Liver (tissue), 9 donors: ENCODE measurements around the gene CFP. TPM values are rescaled to one million over a fixed set of nuclear protein-coding genes. Genes with fewer than 3 reads are reported as not detected.
"Not testable (repeated sequence)": the region's sequence is repeated elsewhere in the genome, so short reads cannot be mapped to it uniquely, and the experiment has no call there.

Source experiments
- DNase-seq: peaks from one replicate; pipeline ENCODE4 v3.0.0-alpha.2; 2017; ENCODE audit warnings: low spot score
- H3K27ac ChIP-seq, 2 donors: one replicate each; pipeline ENCODE4 v1.7.0; 2013; ENCODE audit warnings: inconsistent platforms in 2 of 2, low read length in 2 of 2, control low read depth in 1 of 2, low read depth in 1 of 2, mild to moderate bottlenecking in 1 of 2
- H3K27me3 ChIP-seq, 4 donors: one replicate each; pipeline versions ENCODE4 v1.6.1 to v1.7.0; 2013; ENCODE audit warnings: low read length in 3 of 4, inconsistent platforms in 1 of 4, mild to moderate bottlenecking in 1 of 4, moderate library complexity in 1 of 4; ENCODE audit not compliant: control insufficient read depth in 4 of 4, insufficient read depth in 4 of 4
- H3K36me3 ChIP-seq, 4 donors: one replicate each; pipeline versions ENCODE4 v1.6.1 to v1.7.0; 2013; ENCODE audit warnings: low read length in 3 of 4, mild to moderate bottlenecking in 3 of 4, low read depth in 1 of 4, moderate library complexity in 1 of 4; ENCODE audit not compliant: control insufficient read depth in 4 of 4, insufficient read depth in 3 of 4
- H3K4me1 ChIP-seq, 4 donors: one replicate each; pipeline versions ENCODE4 v1.6.1 to v1.7.0; 2013; ENCODE audit warnings: low read length in 3 of 4, mild to moderate bottlenecking in 3 of 4, moderate library complexity in 1 of 4; ENCODE audit not compliant: control insufficient read depth in 4 of 4, insufficient read depth in 4 of 4
- H3K4me3 ChIP-seq, 3 donors: one replicate each; pipeline versions ENCODE4 v1.6.1 to v1.7.0; 2013; ENCODE audit warnings: low read length in 3 of 3, control low read depth in 1 of 3, low read depth in 1 of 3, mild to moderate bottlenecking in 1 of 3
- H3K9ac ChIP-seq, 2 donors: one replicate each; pipeline ENCODE4 v1.7.0; 2013; ENCODE audit warnings: low read length in 2 of 2, mild to moderate bottlenecking in 2 of 2, moderate library complexity in 2 of 2, control low read depth in 1 of 2, low read depth in 1 of 2
- H3K9me3 ChIP-seq, 4 donors: one replicate each; pipeline versions ENCODE4 v1.6.1 to v1.7.0; 2013; ENCODE audit warnings: low read length in 3 of 4; ENCODE audit not compliant: control insufficient read depth in 4 of 4
- ATF3 ChIP-seq: IDR thresholded peaks from 2 replicates; pipeline ENCODE4 v1.6.1; 2016; ENCODE audit warnings: antibody characterized with exemption
- HNF4G ChIP-seq: IDR thresholded peaks from 2 replicates; pipeline ENCODE4 v1.6.1; 2016; ENCODE audit warnings: antibody characterized with exemption
- JUND ChIP-seq, 2 donors: IDR thresholded peaks; 2 replicates each; pipeline ENCODE4 v1.6.1; 2016; ENCODE audit warnings: antibody characterized with exemption in 2 of 2
- NR2F2 ChIP-seq: IDR thresholded peaks from 2 replicates; pipeline ENCODE4 v1.6.1; 2016; ENCODE audit warnings: antibody characterized with exemption
- RAD21 ChIP-seq, 2 donors: IDR thresholded peaks; 2 replicates each; pipeline ENCODE4 v1.6.1; 2016; ENCODE audit warnings: antibody characterized with exemption in 2 of 2, mild to moderate bottlenecking in 2 of 2
- RXRA ChIP-seq, 2 donors: IDR thresholded peaks; 2 replicates each; pipeline ENCODE4 v1.6.1; 2017 to 2018; ENCODE audit warnings: antibody characterized with exemption in 2 of 2, mild to moderate bottlenecking in 1 of 2
- ZBTB33 ChIP-seq: IDR thresholded peaks from 2 replicates; pipeline ENCODE4 v1.6.1; 2016; ENCODE audit warnings: antibody characterized with exemption
- WGBS: extraction: QIAGEN DNeasy Blood & Tissue Kit; methylation state at CpG from one replicate; pipeline ENCODE4 v1.1.7; 2013; 5-methylcytosine and 5-hydroxymethylcytosine counted together
- polyA plus RNA-seq, 2 donors: library from polyadenylated mRNA; stranded (reverse) in 1 of 2; unstranded in 1 of 2; fragments of 200-250 nt in 1 of 2; fragments of >200 nt in 1 of 2; fragmentation: Nextera tagmentation in 1 of 2; extraction: Ambion mirVana in 1 of 2; gene quantifications; one replicate each; pipeline versions ENCODE4 v1.2.1 to v1.2.3, GENCODE V29; 2013 to 2015
- total RNA-seq, 2 donors: library from RNA; depleted of rRNA; stranded (reverse); fragments of >200 nt; gene quantifications; one replicate each; pipeline ENCODE4 v1.2.3, GENCODE V29; 2014
- TF ChIP-seq, protein P1 (sequence below): fragments of 150-350 bp; IDR thresholded peaks from 2 replicates; pipeline ENCODE4 v1.5.1; 2017; ENCODE audit warnings: improper control_type of control experiment, low read depth, low read length; ENCODE audit not compliant: missing input control
- TF ChIP-seq, protein P2 (sequence below): IDR thresholded peaks from 2 replicates; pipeline ENCODE4 v1.6.1; 2016; ENCODE audit warnings: antibody characterized with exemption, mild to moderate bottlenecking
- donor health status: healthy.
- donor health status: healthy.
- donor health status: healthy.
- donor health status: healthy.
- donor health status: healthy.

CFP gene
- total RNA-seq (10 to 100 TPM; 14.1 to 19.0 TPM), polyA plus RNA-seq (10 to 100 TPM; 10.0 to 26.0 TPM)

DNA sequence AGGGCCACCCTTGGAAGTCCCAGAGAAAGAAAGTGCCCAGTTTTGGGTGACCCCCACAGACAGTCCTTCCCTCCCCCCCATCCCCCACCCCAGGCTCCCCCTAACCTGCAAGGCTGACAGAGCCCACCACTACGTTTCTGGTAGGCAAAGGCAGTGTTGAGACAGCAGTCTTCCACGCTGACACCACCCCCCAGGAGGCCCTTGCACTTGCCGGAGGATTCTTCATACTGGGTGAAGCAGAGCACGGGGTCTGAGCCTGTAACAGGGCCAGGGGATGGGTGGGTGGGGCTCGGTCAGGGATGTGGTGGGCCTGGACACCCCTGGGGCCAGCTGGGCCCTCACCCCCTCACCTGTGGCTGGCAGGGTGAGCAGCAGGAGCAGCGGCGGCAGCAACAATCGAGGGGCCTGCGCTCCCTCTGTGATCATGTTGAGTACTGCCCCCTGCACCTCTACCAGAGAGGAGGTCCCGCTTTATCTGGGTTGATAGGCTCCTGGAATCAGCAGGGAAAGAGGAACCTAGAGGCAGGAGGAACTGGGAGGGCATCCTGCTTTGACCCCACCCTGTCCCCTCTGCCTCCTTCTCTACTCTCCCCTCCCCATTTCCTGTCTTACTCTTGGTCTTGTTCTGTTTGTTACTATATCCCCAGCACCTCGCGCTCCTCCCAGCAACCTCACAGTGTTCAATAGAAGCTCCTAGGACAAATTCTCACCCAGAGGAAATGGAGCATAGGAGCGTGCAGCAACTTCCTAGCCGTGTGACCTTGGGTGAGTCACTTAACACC, at the start of gene CFP:
CFP (minus strand) TSS at position 512 of the 782 bp plus-strand sequence; CDS start at position 426, 86 bp downstream.
- peaks cover 0 to 2% (median 0%) of the 10 kb centered on the region in 4 donors for H3K36me3 ChIP-seq
- WGBS = 61% methylated on average over 14 of the region's 14 CpGs
- peaks cover 0 to 7% (median 0%) of the 10 kb centered on the region in 4 donors for H3K4me1 ChIP-seq
- no peak for DNase-seq
- no peak for TF ChIP-seq RAD21 (IDR thresholded peaks at IDR 0.05)
- H3K27me3 ChIP-seq = no peaks in the 10 kb centered on the region
- H3K27ac ChIP-seq = peak within 1 kb of the TSS in 1 of 2 donors; percentile 50
- no peaks in the 10 kb centered on the region for H3K9me3 ChIP-seq
- peak within 1 kb of the TSS in 1 of 3 donors; percentile 8 for H3K4me3 ChIP-seq
- H3K9ac ChIP-seq = no peak within 1 kb of the TSS

DNA sequence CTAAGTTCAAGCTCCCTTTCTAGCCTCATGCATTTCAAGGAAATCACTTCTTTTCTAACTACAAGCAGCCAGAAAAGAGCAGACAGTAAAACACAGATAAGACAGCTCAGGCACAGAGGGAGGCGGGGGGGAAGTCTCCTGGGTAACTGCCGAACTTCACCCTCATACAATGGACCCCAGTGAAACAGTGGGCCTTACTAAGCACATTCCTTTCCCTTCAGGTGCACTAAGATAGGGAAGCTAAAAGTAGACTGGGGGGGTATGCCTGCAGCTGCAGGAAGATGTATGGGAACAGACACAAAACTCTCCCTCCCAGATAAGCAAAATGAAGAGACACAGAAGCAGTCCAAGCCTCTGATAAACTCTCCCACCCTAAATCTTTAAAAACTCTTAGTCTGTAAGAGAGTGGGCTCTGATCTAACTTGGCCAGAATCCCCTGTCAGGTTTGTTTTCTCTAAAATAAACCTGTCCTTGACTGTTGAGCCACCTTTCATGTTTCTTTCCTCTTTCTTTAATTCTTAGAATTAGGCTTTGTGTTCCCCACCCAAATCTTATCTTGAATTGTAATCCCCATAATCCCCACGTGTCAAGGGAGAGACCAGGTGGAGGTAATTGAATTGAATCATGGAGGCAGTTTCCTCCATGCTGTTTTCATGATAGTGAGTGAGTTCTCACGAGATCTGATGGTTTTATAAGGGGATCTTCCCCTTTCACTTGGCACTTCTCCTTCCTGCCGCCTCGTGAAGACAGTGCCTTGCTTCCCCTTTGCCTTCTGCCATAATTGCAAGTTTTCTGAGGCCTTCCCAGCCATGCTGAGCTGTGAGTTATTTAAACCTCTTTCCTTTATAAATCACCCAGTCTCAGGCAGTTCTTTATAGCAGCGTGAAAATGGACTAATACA, 46.5 kb upstream of the CFP start:
- not testable (repeated sequence) for H3K27ac ChIP-seq, DNase-seq
- WGBS = 71% methylated on average over 7 of the region's 7 CpGs

GRCh38 chrX:47674776-47675175, 45.0 kb upstream of the CFP start:
- WGBS = 80% methylated on average over 5 of the region's 5 CpGs
- TF ChIP-seq NR2F2 (no peak), HNF4G (no peak), ATF3 (no peak), ZBTB33 (no peak), RXRA (IDR thresholded peaks at IDR 0.05) (no peak), JUND (IDR thresholded peaks at IDR 0.05) (no peak)
- TF ChIP-seq, protein P1, sequence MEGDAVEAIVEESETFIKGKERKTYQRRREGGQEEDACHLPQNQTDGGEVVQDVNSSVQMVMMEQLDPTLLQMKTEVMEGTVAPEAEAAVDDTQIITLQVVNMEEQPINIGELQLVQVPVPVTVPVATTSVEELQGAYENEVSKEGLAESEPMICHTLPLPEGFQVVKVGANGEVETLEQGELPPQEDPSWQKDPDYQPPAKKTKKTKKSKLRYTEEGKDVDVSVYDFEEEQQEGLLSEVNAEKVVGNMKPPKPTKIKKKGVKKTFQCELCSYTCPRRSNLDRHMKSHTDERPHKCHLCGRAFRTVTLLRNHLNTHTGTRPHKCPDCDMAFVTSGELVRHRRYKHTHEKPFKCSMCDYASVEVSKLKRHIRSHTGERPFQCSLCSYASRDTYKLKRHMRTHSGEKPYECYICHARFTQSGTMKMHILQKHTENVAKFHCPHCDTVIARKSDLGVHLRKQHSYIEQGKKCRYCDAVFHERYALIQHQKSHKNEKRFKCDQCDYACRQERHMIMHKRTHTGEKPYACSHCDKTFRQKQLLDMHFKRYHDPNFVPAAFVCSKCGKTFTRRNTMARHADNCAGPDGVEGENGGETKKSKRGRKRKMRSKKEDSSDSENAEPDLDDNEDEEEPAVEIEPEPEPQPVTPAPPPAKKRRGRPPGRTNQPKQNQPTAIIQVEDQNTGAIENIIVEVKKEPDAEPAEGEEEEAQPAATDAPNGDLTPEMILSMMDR = no peak
- TF ChIP-seq, protein P2, sequence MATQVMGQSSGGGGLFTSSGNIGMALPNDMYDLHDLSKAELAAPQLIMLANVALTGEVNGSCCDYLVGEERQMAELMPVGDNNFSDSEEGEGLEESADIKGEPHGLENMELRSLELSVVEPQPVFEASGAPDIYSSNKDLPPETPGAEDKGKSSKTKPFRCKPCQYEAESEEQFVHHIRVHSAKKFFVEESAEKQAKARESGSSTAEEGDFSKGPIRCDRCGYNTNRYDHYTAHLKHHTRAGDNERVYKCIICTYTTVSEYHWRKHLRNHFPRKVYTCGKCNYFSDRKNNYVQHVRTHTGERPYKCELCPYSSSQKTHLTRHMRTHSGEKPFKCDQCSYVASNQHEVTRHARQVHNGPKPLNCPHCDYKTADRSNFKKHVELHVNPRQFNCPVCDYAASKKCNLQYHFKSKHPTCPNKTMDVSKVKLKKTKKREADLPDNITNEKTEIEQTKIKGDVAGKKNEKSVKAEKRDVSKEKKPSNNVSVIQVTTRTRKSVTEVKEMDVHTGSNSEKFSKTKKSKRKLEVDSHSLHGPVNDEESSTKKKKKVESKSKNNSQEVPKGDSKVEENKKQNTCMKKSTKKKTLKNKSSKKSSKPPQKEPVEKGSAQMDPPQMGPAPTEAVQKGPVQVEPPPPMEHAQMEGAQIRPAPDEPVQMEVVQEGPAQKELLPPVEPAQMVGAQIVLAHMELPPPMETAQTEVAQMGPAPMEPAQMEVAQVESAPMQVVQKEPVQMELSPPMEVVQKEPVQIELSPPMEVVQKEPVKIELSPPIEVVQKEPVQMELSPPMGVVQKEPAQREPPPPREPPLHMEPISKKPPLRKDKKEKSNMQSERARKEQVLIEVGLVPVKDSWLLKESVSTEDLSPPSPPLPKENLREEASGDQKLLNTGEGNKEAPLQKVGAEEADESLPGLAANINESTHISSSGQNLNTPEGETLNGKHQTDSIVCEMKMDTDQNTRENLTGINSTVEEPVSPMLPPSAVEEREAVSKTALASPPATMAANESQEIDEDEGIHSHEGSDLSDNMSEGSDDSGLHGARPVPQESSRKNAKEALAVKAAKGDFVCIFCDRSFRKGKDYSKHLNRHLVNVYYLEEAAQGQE = no peak
- Histone ChIP-seq H3K4me1 (no peaks in the 10 kb centered on the region), H3K4me3 (no peak overlapping the region), H3K27ac (no peak overlapping the region), H3K9me3 (no peaks in the 10 kb centered on the region), H3K36me3 (no peaks in the 10 kb centered on the region), H3K27me3 (no peaks in the 10 kb centered on the region), H3K9ac (no peak overlapping the region)
- DNase-seq = no peak

More for the DNA sequence above, 46.5 kb upstream of the CFP start:
- not testable (repeated sequence) for H3K4me3 ChIP-seq, H3K27me3 ChIP-seq, H3K4me1 ChIP-seq, H3K36me3 ChIP-seq, H3K9ac ChIP-seq, H3K9me3 ChIP-seq

DNA sequence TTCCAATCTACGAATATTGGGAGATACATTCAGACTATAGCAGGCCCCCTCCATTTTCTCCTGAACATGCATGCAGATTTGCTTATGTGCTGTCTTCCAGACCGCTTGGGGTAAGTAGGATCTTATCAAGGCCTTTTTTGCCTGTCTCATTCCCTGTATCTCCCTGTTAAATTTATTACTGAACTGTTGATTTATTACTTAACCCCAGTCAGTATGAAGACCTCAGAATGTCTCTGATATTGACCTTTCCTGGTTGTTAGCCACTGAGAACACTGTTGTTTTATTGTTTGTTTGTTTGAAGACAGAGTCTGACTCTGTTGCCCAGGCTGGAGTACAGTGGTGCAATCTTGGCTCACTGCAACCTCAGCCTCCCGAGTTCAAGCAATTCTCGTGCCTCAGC, 36.1 kb upstream of the CFP start:
- not testable (repeated sequence) for H3K9me3 ChIP-seq, H3K4me1 ChIP-seq, H3K36me3 ChIP-seq, H3K4me3 ChIP-seq, H3K9ac ChIP-seq, H3K27me3 ChIP-seq, DNase-seq, H3K27ac ChIP-seq
- 96% methylated on average over 4 of the region's 4 CpGs for WGBS
